G401 (cell line): Measurements from ENCODE around the gene KLC3. TPM values are rescaled to one million over a fixed set of nuclear protein-coding genes. Genes with fewer than 3 reads are reported as not detected.

Experiments used
- total RNA-seq: library from RNA; depleted of rRNA; stranded (reverse); fragments of >200 nt; shearing (Covaris generic); gene quantifications from 2 replicates; pipeline ENCODE4 v1.2.3, GENCODE V29; 2014; rRNA removed

The KLC3 gene
- total RNA-seq, 1 experiment from 2014 or later, result 9.7 TPM

Other genes starting within 250 kb of the KLC3 start
- gene PPP1R37, start 247.6 kb upstream of the KLC3 start, total RNA-seq, result 28.6 and 42.6 TPM in 2 replicates
- gene NKPD1, start 179.8 kb upstream of the KLC3 start, total RNA-seq, result 0.31 TPM in 1 of 2 replicates, not detected in the other
- gene TRAPPC6A, start 162.5 kb upstream of the KLC3 start, total RNA-seq, result 38.4 and 52.9 TPM in 2 replicates
- gene BLOC1S3, start 162.0 kb upstream of the KLC3 start, total RNA-seq, result 9.0 and 14.7 TPM in 2 replicates
- gene EXOC3L2, start 95.3 kb upstream of the KLC3 start, total RNA-seq, result not detected in 2 replicates
- gene MARK4, start 89.5 kb upstream of the KLC3 start, total RNA-seq, result 19.2 and 23.6 TPM in 2 replicates
- 8.1 and 9.7 TPM in 2 replicates for gene CKM, start 17.9 kb upstream of the KLC3 start, total RNA-seq
- 60.2 and 60.6 TPM in 2 replicates for gene ERCC2, start 29.8 kb downstream of the KLC3 start, total RNA-seq
- gene PPP1R13L, start 64.3 kb downstream of the KLC3 start, total RNA-seq, result 3.6 and 21.0 TPM in 2 replicates
- 28.4 and 32.3 TPM in 2 replicates for gene POLR1G, start 65.9 kb downstream of the KLC3 start, total RNA-seq
- 115 and 130 TPM in 2 replicates for gene ERCC1, start 83.2 kb downstream of the KLC3 start, total RNA-seq
- 0.31 and 1.5 TPM in 2 replicates for gene FOSB, start 127.2 kb downstream of the KLC3 start, total RNA-seq
- gene RTN2, start 156.3 kb downstream of the KLC3 start, total RNA-seq, result 17.0 and 22.0 TPM in 2 replicates
- 3.3 and 4.2 TPM in 2 replicates for gene PPM1N, start 157.7 kb downstream of the KLC3 start, total RNA-seq
- 106 and 122 TPM in 2 replicates for gene VASP, start 166.7 kb downstream of the KLC3 start, total RNA-seq
- gene OPA3, start 244.1 kb downstream of the KLC3 start, total RNA-seq, result 6.3 and 14.4 TPM in 2 replicates